Activated naive CD8-positive, alpha-beta T cell (primary cell): ENCODE results near the gene BICDL2.
A peak's percentile ranks its signal among the peaks of the same experiment; 100 is the strongest.

Experiments used
- H3K27ac Mint-ChIP-seq: one replicate; pipeline ENCODE4 v1.8.0; 2021; ENCODE audit warnings: mixed read lengths
- H3K27me3 Mint-ChIP-seq: one replicate; pipeline ENCODE4 v1.8.0; 2021; ENCODE audit warnings: mixed read lengths
- H3K36me3 Mint-ChIP-seq: one replicate; pipeline ENCODE4 v1.8.0; 2021; ENCODE audit warnings: mixed read lengths
- H3K4me1 Mint-ChIP-seq: one replicate; pipeline ENCODE4 v1.8.0; 2021; ENCODE audit warnings: low read depth, mixed read lengths
- H3K4me3 Mint-ChIP-seq: one replicate; pipeline ENCODE4 v1.8.0; 2021; ENCODE audit warnings: mild to moderate bottlenecking, mixed read lengths
- H3K9me3 Mint-ChIP-seq: one replicate; pipeline ENCODE4 v1.8.0; 2021; ENCODE audit warnings: low read depth, mixed read lengths

BICDL2 gene

GRCh38 chr16:3015865-3016521 is 20.8 kb downstream of the BICDL2 start:
- Mint-ChIP-seq H3K4me3 (no peak overlapping the region), H3K27me3 (no peaks in the 10 kb centered on the region), H3K27ac (no peak overlapping the region), H3K4me1 (peaks cover 19% of the 10 kb centered on the region), H3K9me3 (no peaks in the 10 kb centered on the region), H3K36me3 (no peaks in the 10 kb centered on the region)

GRCh38 chr16:3014971-3015370 is 21.8 kb downstream of the BICDL2 start:
- Mint-ChIP-seq H3K4me1 (peaks cover 15% of the 10 kb centered on the region), H3K27me3 (no peaks in the 10 kb centered on the region), H3K9me3 (no peaks in the 10 kb centered on the region), H3K36me3 (no peaks in the 10 kb centered on the region), H3K27ac (no peak overlapping the region), H3K4me3 (no peak overlapping the region)

- Mint-ChIP-seq H3K27me3 (no peaks in the 10 kb centered on the region), H3K4me1 (peaks cover 8% of the 10 kb centered on the region), H3K4me3 (no peak overlapping the region)
These were observed 22.6 kb downstream of the BICDL2 start for GRCh38 chr16:3013998-3014690.

GRCh38 chr16:3013491-3013951 is 23.2 kb downstream of the BICDL2 start:
- H3K27ac Mint-ChIP-seq, result no peak overlapping the region
- H3K4me3 Mint-ChIP-seq, result no peak overlapping the region
- H3K36me3 Mint-ChIP-seq, result no peaks in the 10 kb centered on the region
- H3K9me3 Mint-ChIP-seq, result no peaks in the 10 kb centered on the region
- H3K27me3 Mint-ChIP-seq, result no peaks in the 10 kb centered on the region
- H3K4me1 Mint-ChIP-seq, result peaks cover 12% of the 10 kb centered on the region

More at GRCh38 chr16:3013998-3014690, 22.6 kb downstream of the BICDL2 start:
- no peaks in the 10 kb centered on the region for H3K36me3 Mint-ChIP-seq
- no peak overlapping the region for H3K27ac Mint-ChIP-seq
- no peaks in the 10 kb centered on the region for H3K9me3 Mint-ChIP-seq

- Mint-ChIP-seq H3K27me3 (no peaks in the 10 kb centered on the region), H3K4me1 (peaks cover 12% of the 10 kb centered on the region), H3K36me3 (no peaks in the 10 kb centered on the region), H3K9me3 (no peaks in the 10 kb centered on the region), H3K27ac (no peak within 1 kb of the TSS), H3K4me3 (no peak within 1 kb of the TSS)
These were observed 23.8 kb downstream of the BICDL2 start, which contains the start of gene CLDN9 for GRCh38 chr16:3012828-3013420. TSS of gene CLDN9 (plus strand) at chr16:3012923. CDS start at chr16:3013363, 440 bp downstream.

GRCh38 chr16:3012246-3012645 is 24.5 kb downstream of the BICDL2 start:
- no peaks in the 10 kb centered on the region for H3K9me3 Mint-ChIP-seq
- H3K4me1 Mint-ChIP-seq, result peaks cover 19% of the 10 kb centered on the region
- H3K36me3 Mint-ChIP-seq, result no peaks in the 10 kb centered on the region
- no peak overlapping the region for H3K4me3 Mint-ChIP-seq
- no peak overlapping the region for H3K27ac Mint-ChIP-seq
- no peaks in the 10 kb centered on the region for H3K27me3 Mint-ChIP-seq

GRCh38 chr16:3010510-3010909 is 26.2 kb downstream of the BICDL2 start:
- no peaks in the 10 kb centered on the region for H3K27me3 Mint-ChIP-seq
- H3K9me3 Mint-ChIP-seq, result no peaks in the 10 kb centered on the region
- H3K27ac Mint-ChIP-seq, result no peak overlapping the region
- no peaks in the 10 kb centered on the region for H3K36me3 Mint-ChIP-seq
- no peak overlapping the region for H3K4me3 Mint-ChIP-seq
- peaks cover 26% of the 10 kb centered on the region for H3K4me1 Mint-ChIP-seq

GRCh38 chr16:3009568-3010390 is 27.0 kb downstream of the BICDL2 start:
- H3K9me3 Mint-ChIP-seq, result no peaks in the 10 kb centered on the region
- H3K27me3 Mint-ChIP-seq, result no peaks in the 10 kb centered on the region
- H3K27ac Mint-ChIP-seq, result no peak overlapping the region
- peaks cover 29% of the 10 kb centered on the region for H3K4me1 Mint-ChIP-seq
- no peak overlapping the region for H3K4me3 Mint-ChIP-seq
- no peaks in the 10 kb centered on the region for H3K36me3 Mint-ChIP-seq

GRCh38 chr16:3008690-3009037 is 28.1 kb downstream of the BICDL2 start:
- H3K27ac Mint-ChIP-seq, result no peak overlapping the region
- no peaks in the 10 kb centered on the region for H3K9me3 Mint-ChIP-seq
- H3K27me3 Mint-ChIP-seq, result no peaks in the 10 kb centered on the region
- peaks cover 30% of the 10 kb centered on the region for H3K4me1 Mint-ChIP-seq
- peak overlapping the region; percentile 65 for H3K4me3 Mint-ChIP-seq
- H3K36me3 Mint-ChIP-seq, result no peaks in the 10 kb centered on the region

GRCh38 chr16:3007957-3008689 is 28.6 kb downstream of the BICDL2 start:
- Mint-ChIP-seq H3K27ac (no peak overlapping the region), H3K27me3 (no peaks in the 10 kb centered on the region), H3K9me3 (no peaks in the 10 kb centered on the region), H3K4me1 (peaks cover 30% of the 10 kb centered on the region), H3K4me3 (peak overlapping the region; percentile 65), H3K36me3 (no peaks in the 10 kb centered on the region)

- peaks cover 30% of the 10 kb centered on the region for H3K4me1 Mint-ChIP-seq
- no peaks in the 10 kb centered on the region for H3K36me3 Mint-ChIP-seq
- H3K4me3 Mint-ChIP-seq, result peak overlapping the region; percentile 65
- H3K27me3 Mint-ChIP-seq, result no peaks in the 10 kb centered on the region
- H3K27ac Mint-ChIP-seq, result no peak overlapping the region
- no peaks in the 10 kb centered on the region for H3K9me3 Mint-ChIP-seq
These were observed 29.4 kb downstream of the BICDL2 start for GRCh38 chr16:3007059-3007956.

GRCh38 chr16:3004781-3005284 is 31.9 kb downstream of the BICDL2 start:
- H3K36me3 Mint-ChIP-seq, result no peaks in the 10 kb centered on the region
- H3K4me1 Mint-ChIP-seq, result peaks cover 29% of the 10 kb centered on the region
- H3K27ac Mint-ChIP-seq, result no peak overlapping the region
- no peaks in the 10 kb centered on the region for H3K27me3 Mint-ChIP-seq
- no peaks in the 10 kb centered on the region for H3K9me3 Mint-ChIP-seq
- peak overlapping the region; percentile 58 for H3K4me3 Mint-ChIP-seq

GRCh38 chr16:3004319-3004718 is 32.4 kb downstream of the BICDL2 start:
- no peaks in the 10 kb centered on the region for H3K27me3 Mint-ChIP-seq
- peaks cover 29% of the 10 kb centered on the region for H3K4me1 Mint-ChIP-seq
- no peaks in the 10 kb centered on the region for H3K9me3 Mint-ChIP-seq
- no peak overlapping the region for H3K4me3 Mint-ChIP-seq
- H3K27ac Mint-ChIP-seq, result no peak overlapping the region
- H3K36me3 Mint-ChIP-seq, result no peaks in the 10 kb centered on the region
